HG02943 (cell line): ENCODE measurements around the gene C17orf67.

Source experiments
- ATAC-seq: cut with Tn5 transposase; IDR thresholded peaks from one replicate; pipeline ENCODE4 v1.9.1; 2021; ENCODE audit warnings: mild to moderate bottlenecking, low read depth, moderate library complexity; ENCODE audit not compliant: unreplicated experiment

The C17orf67 gene

DNA sequence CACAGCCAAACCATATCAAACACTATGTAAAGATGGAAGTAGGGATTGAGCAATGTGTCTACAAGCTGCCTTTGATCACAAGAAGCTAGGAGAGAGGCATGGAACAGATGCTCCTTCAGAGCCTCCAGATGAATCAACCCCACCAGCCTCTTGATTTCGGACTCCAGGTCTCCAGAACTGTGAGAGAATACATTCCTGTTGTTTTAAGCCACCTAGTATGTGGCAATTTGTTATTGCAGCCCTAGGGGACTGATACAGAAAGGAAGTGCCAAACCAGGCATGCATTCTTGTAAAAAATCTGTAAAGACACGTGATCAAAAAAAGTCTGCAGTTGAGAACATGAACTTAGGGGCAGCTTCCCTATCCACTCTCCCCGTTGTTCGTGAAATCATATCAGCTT, 91.1 kb downstream of the C17orf67 start:
- no peak for ATAC-seq
